Neural progenitor cell (in vitro differentiated cells): Measurements from ENCODE around the gene CAPN15. TPM values are rescaled to one million over a fixed set of nuclear protein-coding genes. Genes with fewer than 3 reads are reported as not detected.

ENCODE experiments used
- DNase-seq: peaks from one replicate; pipeline ENCODE4 v3.0.0-alpha.2; 2016; ENCODE audit warnings: low spot score
- H2AFZ ChIP-seq: fragments of 200-600 bp; sonication (generic); replicated peaks from 2 replicates; pipeline ENCODE4 v1.6.1; 2016; ENCODE audit warnings: antibody characterized with exemption
- H3F3A ChIP-seq: fragments of 200-600 bp; sonication (generic); 2 replicates; pipeline ENCODE4 v1.6.1; 2016; ENCODE audit warnings: antibody characterized with exemption, low read depth
- H3K27ac ChIP-seq: fragments of 200-600 bp; sonication (generic); 2 replicates; pipeline ENCODE4 v1.5.1; 2016; ENCODE audit warnings: mild to moderate bottlenecking
- H3K27me3 ChIP-seq: fragments of 200-600 bp; sonication (generic); 2 replicates; pipeline ENCODE4 v1.6.1; 2016; ENCODE audit warnings: mild to moderate bottlenecking, moderate library complexity
- H3K36me3 ChIP-seq: fragments of 200-600 bp; sonication (generic); 2 replicates; pipeline ENCODE4 v1.5.1; 2016
- H3K4me1 ChIP-seq: fragments of 200-600 bp; sonication (generic); 2 replicates; pipeline ENCODE4 v1.6.1; 2016; ENCODE audit warnings: mixed run types
- H3K4me2 ChIP-seq: fragments of 200-600 bp; sonication (generic); 2 replicates; pipeline ENCODE4 v1.6.1; 2016
- H3K4me3 ChIP-seq: fragments of 200-600 bp; sonication (generic); 2 replicates; pipeline ENCODE4 v1.5.1; 2016
- H3K79me2 ChIP-seq: fragments of 200-600 bp; sonication (generic); 2 replicates; pipeline ENCODE4 v1.6.1; 2016; ENCODE audit warnings: low read depth
- H3K9ac ChIP-seq: fragments of 200-600 bp; sonication (generic); 2 replicates; pipeline ENCODE4 v1.6.1; 2016
- H3K9me3 ChIP-seq: fragments of 200-600 bp; sonication (generic); 2 replicates; pipeline ENCODE4 v1.5.1; 2016; ENCODE audit warnings: low read depth
- H4K20me1 ChIP-seq: fragments of 200-600 bp; sonication (generic); 2 replicates; pipeline ENCODE4 v1.6.1; 2016; ENCODE audit warnings: low read depth
- H3K27ac Mint-ChIP-seq: 3 replicates; pipeline ENCODE4 v1.8.0; 2021; ENCODE audit warnings: mixed read lengths
- H3K27me3 Mint-ChIP-seq: 2 replicates; pipeline ENCODE4 v1.8.0; 2022; ENCODE audit warnings: low read depth, mild to moderate bottlenecking, inconsistent platforms, moderate library complexity, mixed read lengths; ENCODE audit not compliant: insufficient read depth
- H3K36me3 Mint-ChIP-seq: 3 replicates; pipeline ENCODE4 v1.8.0; 2021; ENCODE audit warnings: mixed read lengths
- H3K4me1 Mint-ChIP-seq: 3 replicates; pipeline ENCODE4 v1.8.0; 2021; ENCODE audit warnings: mixed read lengths
- H3K4me3 Mint-ChIP-seq: 3 replicates; pipeline ENCODE4 v1.8.0; 2021; ENCODE audit warnings: mild to moderate bottlenecking, moderate library complexity, mixed read lengths
- H3K9me3 Mint-ChIP-seq: 3 replicates; pipeline ENCODE4 v1.8.0; 2020; ENCODE audit warnings: mixed read lengths
- CTCF ChIP-seq: fragments of 200-600 bp; sonication (generic); IDR thresholded peaks from 2 replicates; pipeline ENCODE4 v1.5.1; 2017; ENCODE audit warnings: antibody characterized with exemption, mild to moderate bottlenecking
- EZH2 ChIP-seq: fragments of 200-600 bp; sonication (generic); IDR thresholded peaks from 2 replicates; pipeline ENCODE4 v1.6.1; 2017; ENCODE audit warnings: antibody characterized with exemption, mild to moderate bottlenecking, moderate library complexity
- EZH2phosphoT487 ChIP-seq: fragments of 200-600 bp; sonication (generic); IDR thresholded peaks from 2 replicates; pipeline ENCODE4 v1.6.1; 2017; ENCODE audit warnings: antibody characterized with exemption
- total RNA-seq: library from RNA; depleted of rRNA; stranded (reverse); fragments of >200 nt; gene quantifications from 2 replicates; pipeline ENCODE4 v1.2.3, GENCODE V29; 2015; ENCODE audit warnings: low replicate concordance

Gene CAPN15
- total RNA-seq, 1 donor from 2014 or later = 6.8 TPM

GRCh38 chr16:516301-516700, 11.2 kb upstream of the CAPN15 start:
- peaks cover 7% of the 10 kb centered on the region for H3K36me3 Mint-ChIP-seq
- Histone ChIP-seq H3K9ac (no peak overlapping the region), H3K36me3 (no peaks in the 10 kb centered on the region), H3K4me3 (no peak overlapping the region), H3K27me3 (no peaks in the 10 kb centered on the region), H3K27ac (no peak overlapping the region), H4K20me1 (no peaks in the 10 kb centered on the region), H3K4me2 (no peak overlapping the region), H2AFZ (no peak overlapping the region), H3K4me1 (no peaks in the 10 kb centered on the region), H3F3A (no peaks in the 10 kb centered on the region), H3K79me2 (no peaks in the 10 kb centered on the region), H3K9me3 (no peaks in the 10 kb centered on the region)
- no peak overlapping the region for H3K4me3 Mint-ChIP-seq
- no peaks in the 10 kb centered on the region for H3K9me3 Mint-ChIP-seq
- TF ChIP-seq CTCF = no peak
- no peak for TF ChIP-seq EZH2
- no peak for TF ChIP-seq EZH2phosphoT487
- no peaks in the 10 kb centered on the region for H3K4me1 Mint-ChIP-seq
- DNase-seq = no peak
- H3K27me3 Mint-ChIP-seq = no peaks in the 10 kb centered on the region
- H3K27ac Mint-ChIP-seq = no peak overlapping the region

- no peak overlapping the region for H3K4me2 ChIP-seq
Observed at GRCh38 chr16:518858-519257, 8.7 kb upstream of the CAPN15 start.

GRCh38 chr16:519425-519824, 8.1 kb upstream of the CAPN15 start:
- H3K27ac Mint-ChIP-seq = no peak overlapping the region
- no peak overlapping the region for H3K4me3 ChIP-seq
- peaks cover 7% of the 10 kb centered on the region for H3F3A ChIP-seq
- no peaks in the 10 kb centered on the region for H3K36me3 ChIP-seq
- H3K36me3 Mint-ChIP-seq = peaks cover 7% of the 10 kb centered on the region
- H4K20me1 ChIP-seq = peaks cover 11% of the 10 kb centered on the region
- no peaks in the 10 kb centered on the region for H3K4me1 Mint-ChIP-seq
- H3K4me3 Mint-ChIP-seq = no peak overlapping the region
- no peak overlapping the region for H3K9ac ChIP-seq
- no peak for TF ChIP-seq EZH2phosphoT487
- no peak for TF ChIP-seq EZH2
- no peak for TF ChIP-seq CTCF
- no peak for DNase-seq
- no peaks in the 10 kb centered on the region for H3K9me3 ChIP-seq
- H3K79me2 ChIP-seq = no peaks in the 10 kb centered on the region
- H3K27me3 Mint-ChIP-seq = no peaks in the 10 kb centered on the region
- H3K4me2 ChIP-seq = no peak overlapping the region
- H3K4me1 ChIP-seq = no peaks in the 10 kb centered on the region
- H3K27ac ChIP-seq = no peak overlapping the region
- H2AFZ ChIP-seq = no peak overlapping the region
- H3K9me3 Mint-ChIP-seq = no peaks in the 10 kb centered on the region
- no peaks in the 10 kb centered on the region for H3K27me3 ChIP-seq

More at GRCh38 chr16:518858-519257, 8.7 kb upstream of the CAPN15 start:
- Mint-ChIP-seq H3K36me3 (peaks cover 7% of the 10 kb centered on the region), H3K4me3 (no peak overlapping the region), H3K9me3 (no peaks in the 10 kb centered on the region), H3K27ac (no peak overlapping the region), H3K4me1 (no peaks in the 10 kb centered on the region), H3K27me3 (no peaks in the 10 kb centered on the region)
- H3K36me3 ChIP-seq = no peaks in the 10 kb centered on the region
- no peak for DNase-seq
- H3F3A ChIP-seq = peaks cover 7% of the 10 kb centered on the region
- no peak for TF ChIP-seq EZH2
- TF ChIP-seq CTCF = no peak
- TF ChIP-seq EZH2phosphoT487 = no peak
- H3K27ac ChIP-seq = no peak overlapping the region
- no peaks in the 10 kb centered on the region for H3K9me3 ChIP-seq
- H3K4me3 ChIP-seq = no peak overlapping the region
- no peaks in the 10 kb centered on the region for H3K79me2 ChIP-seq
- H4K20me1 ChIP-seq = peaks cover 5% of the 10 kb centered on the region
- no peaks in the 10 kb centered on the region for H3K27me3 ChIP-seq
- H3K4me1 ChIP-seq = no peaks in the 10 kb centered on the region
- H3K9ac ChIP-seq = no peak overlapping the region
- no peak overlapping the region for H2AFZ ChIP-seq
